Right lobe of liver (tissue), 4 donors: ENCODE measurements around the gene ARSB.

ENCODE experiments used
- CTCF ChIP-seq, 4 donors: fragments of 200-600 bp in 3 of 4; fragments of 450-650 bp in 1 of 4; IDR thresholded peaks; one replicate each; pipeline versions ENCODE4 v1.5.1 to v1.8.0; 2016 to 2022; ENCODE audit warnings: antibody characterized with exemption in 4 of 4, mild to moderate bottlenecking in 2 of 4
- POLR2A ChIP-seq: fragments of 450-650 bp; IDR thresholded peaks from one replicate; pipeline ENCODE4 v1.6.1; 2017; ENCODE audit warnings: antibody characterized with exemption, mild to moderate bottlenecking
- donor health status: DM: no; HTN: no; CAD: no.
- donor health status: DM: no; HTN: no; CAD: no.
- donor health status: DM: no; HTN: yes; CAD: no.

GRCh38 chr5:78899922-78900362 lies 85.2 kb downstream of the ARSB start:
- TF ChIP-seq CTCF (IDR thresholded peaks at IDR 0.05) (peak; percentile 63 to 80 (median 70)), POLR2A (no peak)
